Endothelial cell (in vitro differentiated cells): ENCODE data around the gene NRCAM. TPM values are rescaled to one million over a fixed set of nuclear protein-coding genes. Genes with fewer than 3 reads are reported as not detected.

ENCODE experiments used
- DNase-seq: peaks from one replicate; pipeline ENCODE4 v3.0.0; 2021; ENCODE audit warnings: low spot score
- H3K27ac Mint-ChIP-seq: one replicate; pipeline ENCODE4 v1.8.0; 2021; ENCODE audit warnings: mixed read lengths, inconsistent platforms; ENCODE audit not compliant: unreplicated experiment
- H3K27me3 Mint-ChIP-seq: one replicate; pipeline ENCODE4 v1.8.0; 2021; ENCODE audit warnings: mild to moderate bottlenecking, moderate library complexity, mixed read lengths, inconsistent platforms; ENCODE audit not compliant: unreplicated experiment
- H3K36me3 Mint-ChIP-seq: one replicate; pipeline ENCODE4 v1.8.0; 2021; ENCODE audit warnings: mild to moderate bottlenecking, low read depth, mixed read lengths, inconsistent platforms; ENCODE audit not compliant: unreplicated experiment
- H3K4me1 Mint-ChIP-seq: one replicate; pipeline ENCODE4 v1.8.0; 2021; ENCODE audit warnings: mild to moderate bottlenecking, mixed read lengths, inconsistent platforms; ENCODE audit not compliant: unreplicated experiment
- H3K4me3 Mint-ChIP-seq: one replicate; pipeline ENCODE4 v1.8.0; 2021; ENCODE audit warnings: mild to moderate bottlenecking, mixed read lengths, inconsistent platforms; ENCODE audit not compliant: unreplicated experiment
- H3K9me3 Mint-ChIP-seq: one replicate; pipeline ENCODE4 v1.8.0; 2021; ENCODE audit warnings: mixed read lengths, inconsistent platforms; ENCODE audit not compliant: unreplicated experiment
- CTCF ChIP-seq: fragments of 200-600 bp; sonication (generic); IDR thresholded peaks from one replicate; pipeline ENCODE4 v1.5.0; 2021; ENCODE audit warnings: antibody characterized with exemption; ENCODE audit not compliant: unreplicated experiment
- total RNA-seq: library from RNA; stranded (reverse); fragmentation: NEBNext Ultra II Directional; extraction: Animal tissue kit (Norgen Biotek cat#: 25700); gene quantifications from one replicate; pipeline ENCODE4 v1.2.1, GENCODE V29; 2021; ENCODE audit not compliant: unreplicated experiment

The NRCAM gene
- total RNA-seq, 1 donor from 2014 or later = 2.2 TPM

GRCh38 chr7:108291791-108292440 lies 164.3 kb downstream of the NRCAM start:
- H3K36me3 Mint-ChIP-seq = no peaks in the 10 kb centered on the region
- H3K27me3 Mint-ChIP-seq = peaks cover 3% of the 10 kb centered on the region
- DNase-seq = no peak
- no peak overlapping the region for H3K27ac Mint-ChIP-seq
- TF ChIP-seq CTCF = no peak
- H3K4me1 Mint-ChIP-seq = peaks cover 11% of the 10 kb centered on the region
- H3K9me3 Mint-ChIP-seq = no peaks in the 10 kb centered on the region
- no peak overlapping the region for H3K4me3 Mint-ChIP-seq

GRCh38 chr7:108291152-108291508 lies 165.1 kb downstream of the NRCAM start:
- TF ChIP-seq CTCF = no peak
- H3K4me1 Mint-ChIP-seq = peaks cover 11% of the 10 kb centered on the region
- H3K36me3 Mint-ChIP-seq = no peaks in the 10 kb centered on the region
- no peak for DNase-seq
- peaks cover 3% of the 10 kb centered on the region for H3K27me3 Mint-ChIP-seq
- no peak overlapping the region for H3K4me3 Mint-ChIP-seq
- H3K27ac Mint-ChIP-seq = no peak overlapping the region
- H3K9me3 Mint-ChIP-seq = no peaks in the 10 kb centered on the region

DNA sequence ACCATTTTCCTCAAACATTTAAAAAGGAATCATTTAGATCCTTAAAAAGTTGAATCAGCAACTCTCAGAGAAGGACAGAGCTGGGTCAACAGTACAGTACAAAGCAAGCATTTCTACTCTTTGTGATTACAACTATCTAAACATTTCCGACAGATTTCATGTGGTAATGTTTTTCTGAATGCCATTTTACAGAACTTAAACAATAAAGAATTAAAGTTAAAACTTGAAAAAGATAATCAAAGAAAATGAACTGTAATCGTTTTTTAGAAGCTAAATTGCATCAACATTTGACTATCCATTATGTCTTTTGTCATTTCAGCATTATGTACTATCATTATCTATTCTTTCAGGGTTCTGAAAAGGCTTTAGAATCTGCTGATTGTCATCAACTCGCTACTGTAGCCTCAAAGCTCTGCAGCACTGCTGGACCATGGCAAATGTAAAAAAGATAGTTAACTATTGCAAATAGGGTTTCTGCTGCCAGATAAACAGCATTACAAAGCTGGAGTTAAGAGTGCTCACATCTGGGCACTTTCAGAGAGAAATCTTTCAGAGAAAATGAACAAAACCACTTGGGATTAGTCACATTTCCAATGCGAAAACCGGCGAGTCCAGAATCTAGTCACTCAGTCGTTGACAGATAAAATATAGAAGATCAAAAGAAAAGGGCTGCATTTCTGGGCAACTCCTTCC lies 165.6 kb downstream of the NRCAM start:
- no peak overlapping the region for H3K4me3 Mint-ChIP-seq
- H3K4me1 Mint-ChIP-seq = peaks cover 11% of the 10 kb centered on the region
- H3K9me3 Mint-ChIP-seq = no peaks in the 10 kb centered on the region
- H3K27me3 Mint-ChIP-seq = peaks cover 3% of the 10 kb centered on the region
- TF ChIP-seq CTCF = no peak
- no peaks in the 10 kb centered on the region for H3K36me3 Mint-ChIP-seq
- no peak overlapping the region for H3K27ac Mint-ChIP-seq
- no peak for DNase-seq

DNA sequence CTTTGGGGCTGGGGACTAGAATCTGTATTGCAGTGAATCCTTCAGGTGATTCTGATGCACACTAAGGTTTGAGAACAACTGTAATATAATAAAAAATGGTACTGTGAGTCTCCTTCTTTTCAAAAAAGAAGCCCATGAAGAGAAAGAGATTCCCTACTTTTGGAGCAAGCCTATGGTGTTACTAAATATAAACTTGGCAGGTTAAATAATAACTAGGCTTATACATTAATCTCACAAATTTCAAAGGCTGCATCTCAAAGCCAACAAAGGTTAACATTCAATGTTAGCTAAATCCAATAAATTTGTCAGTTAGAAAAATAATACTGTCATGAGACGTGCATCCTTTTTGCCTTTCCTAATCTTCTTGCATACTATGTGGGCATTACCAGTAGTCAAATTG lies 166.4 kb downstream of the NRCAM start:
- no peaks in the 10 kb centered on the region for H3K36me3 Mint-ChIP-seq
- H3K9me3 Mint-ChIP-seq = no peaks in the 10 kb centered on the region
- no peak for TF ChIP-seq CTCF
- no peak for DNase-seq
- no peak overlapping the region for H3K4me3 Mint-ChIP-seq
- H3K27me3 Mint-ChIP-seq = no peaks in the 10 kb centered on the region
- H3K27ac Mint-ChIP-seq = no peak overlapping the region
- peaks cover 17% of the 10 kb centered on the region for H3K4me1 Mint-ChIP-seq

DNA sequence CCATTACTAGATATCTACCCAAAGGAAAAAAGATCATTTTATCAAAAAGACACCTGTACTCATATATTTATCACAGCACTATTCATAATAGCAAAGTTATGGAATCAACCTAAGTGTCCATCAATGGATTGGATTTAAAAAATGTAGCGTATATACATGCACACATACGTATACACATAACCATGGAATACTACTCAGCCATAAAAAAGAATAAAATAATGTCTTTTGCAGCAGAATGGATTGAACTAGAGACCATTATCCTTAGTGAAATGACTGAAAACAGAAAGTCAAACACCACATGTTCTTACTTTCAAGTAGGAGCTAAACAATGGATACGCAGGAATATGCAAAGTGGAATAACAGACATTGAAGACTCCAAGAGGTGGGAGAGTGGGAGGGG lies 168.4 kb downstream of the NRCAM start:
- no peak overlapping the region for H3K27ac Mint-ChIP-seq
- TF ChIP-seq CTCF = no peak
- peaks cover 11% of the 10 kb centered on the region for H3K4me1 Mint-ChIP-seq
- no peaks in the 10 kb centered on the region for H3K36me3 Mint-ChIP-seq
- no peaks in the 10 kb centered on the region for H3K9me3 Mint-ChIP-seq
- H3K27me3 Mint-ChIP-seq = no peaks in the 10 kb centered on the region
- H3K4me3 Mint-ChIP-seq = no peak overlapping the region
- no peak for DNase-seq
